Hematopoietic multipotent progenitor cell treated with erythropoietin and hydrocortisone succinate and interleukin-3 and kit ligand, for 17 days (in vitro differentiated cells): ENCODE results near the gene PRKCA.

Experiments used
- DNase-seq: peaks from one replicate; pipeline ENCODE4 v3.0.0-alpha.2; 2015; ENCODE audit warnings: low spot score

PRKCA gene

GRCh38 chr17:66518677-66519076 lies 216.3 kb downstream of the PRKCA start:
- DNase-seq = no peak

- no peak for DNase-seq
Measured at GRCh38 chr17:66519154-66519553, 216.7 kb downstream of the PRKCA start.

- DNase-seq = no peak
Measured at GRCh38 chr17:66520999-66521398, 218.6 kb downstream of the PRKCA start.

- no peak for DNase-seq
Measured at GRCh38 chr17:66522591-66523272, 220.3 kb downstream of the PRKCA start.

GRCh38 chr17:66523378-66524200 lies 221.2 kb downstream of the PRKCA start:
- DNase-seq = no peak

- no peak for DNase-seq
Measured at GRCh38 chr17:66524877-66525276, 222.5 kb downstream of the PRKCA start.

- no peak for DNase-seq
Measured at GRCh38 chr17:66525338-66525737, 222.9 kb downstream of the PRKCA start.

GRCh38 chr17:66526827-66527226 lies 224.4 kb downstream of the PRKCA start:
- DNase-seq = no peak

- DNase-seq = no peak
Measured at GRCh38 chr17:66527335-66527734, 224.9 kb downstream of the PRKCA start.

- DNase-seq = no peak
Measured at GRCh38 chr17:66531851-66532295, 229.5 kb downstream of the PRKCA start.

- no peak for DNase-seq
Measured at GRCh38 chr17:66533572-66533971, 231.2 kb downstream of the PRKCA start.

GRCh38 chr17:66533986-66534385 lies 231.6 kb downstream of the PRKCA start:
- no peak for DNase-seq

GRCh38 chr17:66535611-66536010 lies 233.2 kb downstream of the PRKCA start:
- DNase-seq = no peak

- DNase-seq = no peak
Measured at GRCh38 chr17:66537502-66537901, 235.1 kb downstream of the PRKCA start.

- DNase-seq = no peak
Measured at GRCh38 chr17:66538776-66539175, 236.4 kb downstream of the PRKCA start.

- no peak for DNase-seq
Measured at GRCh38 chr17:66540131-66540781, 237.8 kb downstream of the PRKCA start.

- no peak for DNase-seq
Measured at GRCh38 chr17:66541461-66542128, 239.2 kb downstream of the PRKCA start.

- no peak for DNase-seq
Measured at GRCh38 chr17:66542129-66542966, 239.9 kb downstream of the PRKCA start.

- no peak for DNase-seq
Measured at GRCh38 chr17:66542967-66543520, 240.6 kb downstream of the PRKCA start.

GRCh38 chr17:66543526-66543925 lies 241.1 kb downstream of the PRKCA start:
- DNase-seq = no peak

GRCh38 chr17:66545918-66546317 lies 243.5 kb downstream of the PRKCA start:
- no peak for DNase-seq
